GM23338 (cell line): Measurements from ENCODE around the gene TOMM40L. TPM values are rescaled to one million over a fixed set of nuclear protein-coding genes. Genes with fewer than 3 reads are reported as not detected.

ENCODE experiments used
- ATAC-seq: fragments of 200-7000 bp; cut with Tn5 transposase; 3 replicates; pipeline ENCODE4 v1.9.1; 2020
- DNase-seq: peaks from one replicate; pipeline ENCODE4 v3.0.0-alpha.2; 2015; ENCODE audit warnings: low spot score
- H2AFZ ChIP-seq: fragments of 200-600 bp; sonication (generic); 2 replicates; pipeline ENCODE4 v1.8.0; 2016; ENCODE audit warnings: antibody characterized with exemption, mild to moderate bottlenecking, moderate library complexity
- H3F3A ChIP-seq: fragments of 200-600 bp; sonication (generic); replicated peaks from 2 replicates; pipeline ENCODE4 v1.8.0; 2017; ENCODE audit warnings: antibody characterized with exemption, mixed run types, low read depth
- H3K27ac ChIP-seq: fragments of 200-600 bp; sonication (generic); 2 replicates; pipeline ENCODE4 v1.6.1; 2016; ENCODE audit warnings: low read depth
- H3K27me3 ChIP-seq: fragments of 200-600 bp; sonication (generic); 2 replicates; pipeline ENCODE4 v1.8.0; 2016; ENCODE audit warnings: mild to moderate bottlenecking, mixed run types, moderate library complexity; ENCODE audit not compliant: insufficient read depth
- H3K36me3 ChIP-seq: fragments of 200-600 bp; sonication (generic); 2 replicates; pipeline ENCODE4 v1.8.0; 2016; ENCODE audit warnings: mild to moderate bottlenecking; ENCODE audit not compliant: insufficient read depth
- H3K4me1 ChIP-seq: fragments of 200-600 bp; sonication (generic); 2 replicates; pipeline ENCODE4 v1.8.0; 2016; ENCODE audit warnings: mild to moderate bottlenecking, moderate library complexity; ENCODE audit not compliant: insufficient read depth
- H3K4me2 ChIP-seq: fragments of 200-600 bp; sonication (generic); 2 replicates; pipeline ENCODE4 v1.7.1; 2017; ENCODE audit warnings: mixed run types
- H3K4me3 ChIP-seq: fragments of 200-600 bp; sonication (generic); 2 replicates; pipeline ENCODE4 v1.6.1; 2016; ENCODE audit warnings: mixed run types
- H3K79me2 ChIP-seq: fragments of 200-600 bp; sonication (generic); replicated peaks from 2 replicates; pipeline ENCODE4 v1.8.0; 2017; ENCODE audit warnings: mild to moderate bottlenecking; ENCODE audit not compliant: insufficient read depth
- H3K9me2 ChIP-seq: fragments of 200-600 bp; sonication (generic); 2 replicates; pipeline ENCODE4 v1.8.0; 2017; ENCODE audit not compliant: insufficient read depth
- H4K20me1 ChIP-seq: fragments of 200-600 bp; sonication (generic); replicated peaks from 2 replicates; pipeline ENCODE4 v1.8.0; 2017; ENCODE audit warnings: mild to moderate bottlenecking; ENCODE audit not compliant: insufficient read depth
- H3K27ac Mint-ChIP-seq: 2 replicates; pipeline ENCODE4 v1.8.0; 2020; ENCODE audit warnings: inconsistent platforms, mild to moderate bottlenecking, moderate library complexity, mixed read lengths
- H3K27me3 Mint-ChIP-seq: 3 replicates; pipeline ENCODE4 v1.8.0; 2022; ENCODE audit warnings: low read depth, mild to moderate bottlenecking, moderate library complexity, mixed read lengths, inconsistent platforms; ENCODE audit not compliant: insufficient read depth, poor library complexity
- H3K36me3 Mint-ChIP-seq: 3 replicates; pipeline ENCODE4 v1.8.0; 2021; ENCODE audit warnings: low read depth, mild to moderate bottlenecking, inconsistent platforms, moderate library complexity, mixed read lengths
- H3K4me1 Mint-ChIP-seq: 3 replicates; pipeline ENCODE4 v1.8.0; 2020; ENCODE audit warnings: mild to moderate bottlenecking, inconsistent platforms, mixed read lengths
- H3K4me3 Mint-ChIP-seq: 3 replicates; pipeline ENCODE4 v1.8.0; 2021; ENCODE audit warnings: moderate library complexity, mild to moderate bottlenecking, inconsistent platforms, mixed read lengths
- H3K9me3 Mint-ChIP-seq: 3 replicates; pipeline ENCODE4 v1.8.0; 2020; ENCODE audit warnings: moderate library complexity, mild to moderate bottlenecking, inconsistent platforms, mixed read lengths
- CREB1 ChIP-seq: fragments of 250-450 bp; sonication (Bioruptor Pico); IDR thresholded peaks from 2 replicates; pipeline ENCODE4 v1.5.0; 2020; ENCODE audit warnings: low read depth, mild to moderate bottlenecking, moderate library complexity
- ETS1 ChIP-seq: IDR thresholded peaks from 2 replicates; pipeline ENCODE4 v1.6.1; 2016; ENCODE audit warnings: antibody characterized with exemption
- EZH2phosphoT487 ChIP-seq: fragments of 200-600 bp; sonication (generic); IDR thresholded peaks from one replicate; pipeline ENCODE4 v1.8.1; 2018; ENCODE audit warnings: antibody characterized with exemption; ENCODE audit not compliant: unreplicated experiment
- NANOG ChIP-seq: IDR thresholded peaks from 2 replicates; pipeline ENCODE4 v1.6.1; 2016; ENCODE audit warnings: antibody characterized with exemption, borderline replicate concordance
- POLR2AphosphoS5 ChIP-seq: IDR thresholded peaks from 2 replicates; pipeline ENCODE4 v1.6.1; 2016; ENCODE audit warnings: antibody characterized with exemption, low read depth
- REST ChIP-seq: IDR thresholded peaks from one replicate; pipeline ENCODE4 v1.6.1; 2018; ENCODE audit warnings: antibody characterized with exemption; ENCODE audit not compliant: unreplicated experiment
- STAT1 ChIP-seq: IDR thresholded peaks from one replicate; pipeline ENCODE4 v1.6.1; 2016; ENCODE audit warnings: antibody characterized with exemption; ENCODE audit not compliant: unreplicated experiment
- ZNF114 ChIP-seq: fragments of 250-450 bp; sonication (Bioruptor Pico); IDR thresholded peaks from 2 replicates; pipeline ENCODE4 v1.5.0; 2020; ENCODE audit warnings: mild to moderate bottlenecking, moderate library complexity
- ZNF462 ChIP-seq: fragments of 250-450 bp; sonication (Bioruptor Pico); IDR thresholded peaks from 2 replicates; pipeline ENCODE4 v1.5.0; 2020; ENCODE audit warnings: mild to moderate bottlenecking, moderate library complexity
- polyA plus RNA-seq: library from polyadenylated mRNA; unstranded; fragments of >200 nt; fragmentation: Nextera tagmentation; extraction: Ambion mirVana; gene quantifications from 2 replicates; pipeline ENCODE4 v1.2.1, GENCODE V29; 2016
- total RNA-seq: library from RNA; depleted of rRNA; stranded (reverse); fragments of >200 nt; shearing (Covaris generic); gene quantifications from 2 replicates; pipeline ENCODE4 v1.2.3, GENCODE V29; 2014

Gene TOMM40L
- total and polyA plus RNA-seq, 2 experiments from 2014 or later: 6.8 to 12.9 TPM

- H3K79me2 ChIP-seq: no peaks in the 10 kb centered on the region
- peaks cover 34% of the 10 kb centered on the region for H3K4me1 Mint-ChIP-seq
- no peak for ATAC-seq
Observed at GRCh38 chr1:161220002-161220401, 5.9 kb upstream of the TOMM40L start.

GRCh38 chr1:161222175-161223019, 3.5 kb upstream of the TOMM40L start:
- Histone ChIP-seq H3F3A (no peaks in the 10 kb centered on the region), H3K36me3 (no peaks in the 10 kb centered on the region), H3K4me1 (peaks cover 25% of the 10 kb centered on the region), H3K27me3 (no peaks in the 10 kb centered on the region), H3K9me2 (no peaks in the 10 kb centered on the region), H3K4me3 (no peak overlapping the region), H3K27ac (no peak overlapping the region), H3K79me2 (no peaks in the 10 kb centered on the region), H2AFZ (no peak overlapping the region), H4K20me1 (no peaks in the 10 kb centered on the region), H3K4me2 (no peak overlapping the region)
- H3K4me3 Mint-ChIP-seq: no peak overlapping the region
- H3K36me3 Mint-ChIP-seq: no peaks in the 10 kb centered on the region
- no peak for ATAC-seq
- peaks cover 10% of the 10 kb centered on the region for H3K27me3 Mint-ChIP-seq
- DNase-seq: no peak
- H3K27ac Mint-ChIP-seq: no peak overlapping the region
- peaks cover 40% of the 10 kb centered on the region for H3K4me1 Mint-ChIP-seq
- no peaks in the 10 kb centered on the region for H3K9me3 Mint-ChIP-seq
- TF ChIP-seq POLR2AphosphoS5 (no peak), EZH2phosphoT487 (no peak), REST (no peak), ZNF114 (CRISPR knock-in tag) (no peak), ZNF462 (CRISPR knock-in tag) (no peak), NANOG (no peak), STAT1 (no peak)

More at GRCh38 chr1:161220002-161220401, 5.9 kb upstream of the TOMM40L start:
- H3K9me3 Mint-ChIP-seq: no peaks in the 10 kb centered on the region; the same call in 2 of the 3 replicates
- Histone ChIP-seq H3K4me2 (no peak overlapping the region), H3K4me3 (no peak overlapping the region), H4K20me1 (no peaks in the 10 kb centered on the region), H3K27ac (no peak overlapping the region), H3K27me3 (no peaks in the 10 kb centered on the region), H3K4me1 (peaks cover 22% of the 10 kb centered on the region), H3F3A (0 out of 2 replicates have a peak, but pooled peaks cover 3% of the 10 kb centered on the region), H2AFZ (no peak overlapping the region), H3K36me3 (no peaks in the 10 kb centered on the region), H3K9me2 (no peaks in the 10 kb centered on the region)
- H3K36me3 Mint-ChIP-seq: peaks cover 4% of the 10 kb centered on the region; the same call in 2 of the 3 replicates
- H3K27ac Mint-ChIP-seq: no peak overlapping the region
- peaks cover 15% of the 10 kb centered on the region for H3K27me3 Mint-ChIP-seq
- no peak for TF ChIP-seq CREB1
- no peak for TF ChIP-seq ETS1
- H3K4me3 Mint-ChIP-seq: no peak overlapping the region
- DNase-seq: no peak
